Activated naive CD4-positive, alpha-beta T cell treated with Interleukin-2 at 50 U/mL for 16 hours (primary cell): ENCODE data around the gene GAS6.

Experiments used
- DNase-seq: peaks from one replicate; pipeline ENCODE4 v3.0.0-alpha.2; 2020

The GAS6 gene

GRCh38 chr13:113817860-113818691 is 45.8 kb downstream of the GAS6 start:
- no peak for DNase-seq

GRCh38 chr13:113816946-113817859 is 46.7 kb downstream of the GAS6 start:
- peak; percentile 85 for DNase-seq

GRCh38 chr13:113816254-113816929 is 47.5 kb downstream of the GAS6 start:
- no peak for DNase-seq

- peak; percentile 5 for DNase-seq
Observed at GRCh38 chr13:113815151-113816058, 48.5 kb downstream of the GAS6 start.

- DNase-seq: no peak
Observed at GRCh38 chr13:113814435-113814821, 49.4 kb downstream of the GAS6 start.

GRCh38 chr13:113813749-113814434 is 50.0 kb downstream of the GAS6 start:
- DNase-seq: no peak

GRCh38 chr13:113813070-113813748 is 50.7 kb downstream of the GAS6 start:
- DNase-seq: no peak

GRCh38 chr13:113812178-113813040 is 51.5 kb downstream of the GAS6 start:
- DNase-seq: no peak

- DNase-seq: no peak
Observed at GRCh38 chr13:113811081-113811928, 52.6 kb downstream of the GAS6 start.

GRCh38 chr13:113810640-113811039 is 53.2 kb downstream of the GAS6 start:
- no peak for DNase-seq

- DNase-seq: no peak
Observed at GRCh38 chr13:113809934-113810333, 53.9 kb downstream of the GAS6 start.

GRCh38 chr13:113808058-113808834 is 55.6 kb downstream of the GAS6 start:
- no peak for DNase-seq

- DNase-seq: no peak
Observed at GRCh38 chr13:113806526-113806925, 57.4 kb downstream of the GAS6 start.

- no peak for DNase-seq
Observed at GRCh38 chr13:113806104-113806471, 57.8 kb downstream of the GAS6 start.

GRCh38 chr13:113805431-113806103 is 58.3 kb downstream of the GAS6 start:
- no peak for DNase-seq

- DNase-seq: no peak
Observed at GRCh38 chr13:113804703-113805430, 59.0 kb downstream of the GAS6 start.
